GM21723 (cell line): ENCODE measurements around the gene CKAP2.
"Not testable (repeated sequence)": the region's sequence is repeated elsewhere in the genome, so short reads cannot be mapped to it uniquely, and the experiment has no call there.

Experiments
- ATAC-seq: cut with Tn5 transposase; IDR thresholded peaks from one replicate; pipeline ENCODE4 v1.9.1; 2021; ENCODE audit warnings: mild to moderate bottlenecking, moderate library complexity; ENCODE audit not compliant: unreplicated experiment

Gene CKAP2

GRCh38 chr13:52450793-52451116, 4.5 kb upstream of the CKAP2 start:
- ATAC-seq: no peak

- no peak for ATAC-seq
Observed at GRCh38 chr13:52451135-52451804, 4.0 kb upstream of the CKAP2 start.

- no peak for ATAC-seq
Observed at GRCh38 chr13:52452470-52452869, 2.8 kb upstream of the CKAP2 start.

GRCh38 chr13:52454459-52454819, 839 bp upstream of the CKAP2 start:
- ATAC-seq: peak; percentile 36

GRCh38 chr13:52455677-52456041, 381 bp downstream of the CKAP2 start:
- peak; percentile 41 for ATAC-seq

GRCh38 chr13:52459668-52460067, 4.4 kb downstream of the CKAP2 start:
- ATAC-seq: no peak

- ATAC-seq: no peak
Observed at GRCh38 chr13:52461265-52461664, 6.0 kb downstream of the CKAP2 start.

- no peak for ATAC-seq
Observed at GRCh38 chr13:52463526-52463925, 8.2 kb downstream of the CKAP2 start.

GRCh38 chr13:52468487-52468886, 13.2 kb downstream of the CKAP2 start:
- not testable (repeated sequence) for ATAC-seq

- not testable (repeated sequence) for ATAC-seq
Observed at GRCh38 chr13:52480677-52481428, 25.6 kb downstream of the CKAP2 start.

GRCh38 chr13:52487078-52487477, 31.8 kb downstream of the CKAP2 start:
- ATAC-seq: not testable (repeated sequence)

- not testable (repeated sequence) for ATAC-seq
Observed at GRCh38 chr13:52488763-52489162, 33.5 kb downstream of the CKAP2 start.

- ATAC-seq: not testable (repeated sequence)
Observed at GRCh38 chr13:52491015-52491414, 35.7 kb downstream of the CKAP2 start.

- ATAC-seq: not testable (repeated sequence)
Observed at GRCh38 chr13:52494241-52494640, 39.0 kb downstream of the CKAP2 start.

- ATAC-seq: not testable (repeated sequence)
Observed at GRCh38 chr13:52497979-52498378, 42.7 kb downstream of the CKAP2 start.

- ATAC-seq: not testable (repeated sequence)
Observed at GRCh38 chr13:52502277-52502676, 47.0 kb downstream of the CKAP2 start.

GRCh38 chr13:52505843-52506242, 50.6 kb downstream of the CKAP2 start:
- ATAC-seq: not testable (repeated sequence)

- ATAC-seq: not testable (repeated sequence)
Observed at GRCh38 chr13:52509532-52509931, 54.3 kb downstream of the CKAP2 start.

GRCh38 chr13:52510221-52510797, 55.0 kb downstream of the CKAP2 start:
- ATAC-seq: not testable (repeated sequence)

GRCh38 chr13:52511598-52511997, 56.3 kb downstream of the CKAP2 start:
- ATAC-seq: not testable (repeated sequence)

- not testable (repeated sequence) for ATAC-seq
Observed at GRCh38 chr13:52513957-52514596, 58.8 kb downstream of the CKAP2 start.

- not testable (repeated sequence) for ATAC-seq
Observed at GRCh38 chr13:52523323-52523722, 68.0 kb downstream of the CKAP2 start.
